GM18526 (cell line): Measurements from ENCODE around the gene PIK3CG.

Source experiments
- POLR2A ChIP-seq: IDR thresholded peaks from 3 replicates; pipeline ENCODE4 v1.6.1; 2011; ENCODE audit not compliant: insufficient read length; ENCODE audit errors: extremely low read depth

PIK3CG gene

DNA sequence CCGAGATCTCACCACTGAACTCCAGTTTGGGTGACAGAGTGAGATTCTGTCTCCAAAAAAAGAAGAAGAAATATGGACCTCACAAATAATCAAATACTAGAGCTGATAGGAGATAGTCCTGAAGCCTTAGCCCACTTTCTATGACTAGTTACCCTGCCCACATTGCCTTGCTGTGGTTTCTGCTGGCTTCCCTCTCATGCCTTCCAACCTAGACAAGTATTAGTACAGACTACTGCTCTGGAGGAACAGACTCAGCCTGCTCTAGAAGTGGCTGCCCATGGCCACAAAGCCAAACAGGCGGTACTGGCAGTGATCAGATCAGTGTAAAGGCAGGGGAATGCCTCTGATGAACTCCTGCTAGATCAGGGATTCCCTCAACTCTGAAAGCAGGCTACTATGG is 89.8 kb downstream of the PIK3CG start:
- no peak for TF ChIP-seq POLR2A
